Heart left ventricle (tissue), 13 donors: ENCODE measurements around the gene TACC2.

Source experiments
- POLR2A ChIP-seq, 2 donors: fragments of 450-650 bp; IDR thresholded peaks; one replicate each; pipeline ENCODE4 v1.6.1; 2017; ENCODE audit warnings: antibody characterized with exemption in 2 of 2, mild to moderate bottlenecking in 2 of 2, moderate library complexity in 2 of 2
- TF ChIP-seq, protein P1 (sequence below), 12 donors: fragments of 200-600 bp; sonication (generic) in 4 of 12; IDR thresholded peaks; one replicate each; pipeline versions ENCODE4 v1.5.0 to v1.8.0; 2018 to 2022; ENCODE audit warnings: antibody characterized with exemption in 12 of 12, mild to moderate bottlenecking in 5 of 12
- donor health status: ischemic (EF 13 %, LVEDD 7.1; RV severe dilation, severe dysfunction).
- donor health status: DM: no; HTN: yes; CAD: no.
- donor health status: DM: no; HTN: no; CAD: no.
- donor health status: ischemic (EF 25% LVEDD 6.9; RV normal size, moderate dysfunction).
- donor health status: ischemic (EF 25% LVEDD 5.7; RV mildly dilated, moderate dysfunction).
- donor health status: ischemic (EF 35%, LVEDD 5.7; RV mildly dilated, moderate dysfunction).
- donor health status: nonischemic (EF 11% LVEDD 7.7; RV severe dilation, severe dysfunction).
- donor health status: DM: yes; HTN: yes; CAD: no.
- donor health status: PGD.
- donor health status: ischemic (EF 29% LVEDD 5.4; RV normal size, mild dysfunction).
- donor health status: nonischemic (EF 23%, LVEDD 6.1; RV moderate dilation, normal function).

DNA sequence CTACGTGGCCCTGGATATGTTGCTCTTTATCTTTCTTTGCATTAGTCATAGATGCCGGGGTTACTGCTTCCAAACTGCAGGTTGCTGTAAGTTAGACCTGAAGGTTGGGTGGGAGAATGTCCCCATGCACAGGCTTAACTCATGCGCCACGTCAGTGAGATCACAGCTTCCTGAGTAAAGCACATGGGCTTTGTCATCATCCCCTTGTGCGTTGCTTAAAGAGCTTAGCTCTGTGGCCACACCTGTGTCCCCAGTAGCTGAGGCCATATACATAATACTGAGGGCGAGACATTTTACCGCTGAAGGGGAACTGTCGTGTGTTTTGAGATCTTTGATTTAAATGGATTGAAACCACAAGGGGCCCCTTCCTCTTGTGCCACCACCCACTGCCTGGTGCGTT, 236.4 kb downstream of the TACC2 start:
- TF ChIP-seq, protein P1, sequence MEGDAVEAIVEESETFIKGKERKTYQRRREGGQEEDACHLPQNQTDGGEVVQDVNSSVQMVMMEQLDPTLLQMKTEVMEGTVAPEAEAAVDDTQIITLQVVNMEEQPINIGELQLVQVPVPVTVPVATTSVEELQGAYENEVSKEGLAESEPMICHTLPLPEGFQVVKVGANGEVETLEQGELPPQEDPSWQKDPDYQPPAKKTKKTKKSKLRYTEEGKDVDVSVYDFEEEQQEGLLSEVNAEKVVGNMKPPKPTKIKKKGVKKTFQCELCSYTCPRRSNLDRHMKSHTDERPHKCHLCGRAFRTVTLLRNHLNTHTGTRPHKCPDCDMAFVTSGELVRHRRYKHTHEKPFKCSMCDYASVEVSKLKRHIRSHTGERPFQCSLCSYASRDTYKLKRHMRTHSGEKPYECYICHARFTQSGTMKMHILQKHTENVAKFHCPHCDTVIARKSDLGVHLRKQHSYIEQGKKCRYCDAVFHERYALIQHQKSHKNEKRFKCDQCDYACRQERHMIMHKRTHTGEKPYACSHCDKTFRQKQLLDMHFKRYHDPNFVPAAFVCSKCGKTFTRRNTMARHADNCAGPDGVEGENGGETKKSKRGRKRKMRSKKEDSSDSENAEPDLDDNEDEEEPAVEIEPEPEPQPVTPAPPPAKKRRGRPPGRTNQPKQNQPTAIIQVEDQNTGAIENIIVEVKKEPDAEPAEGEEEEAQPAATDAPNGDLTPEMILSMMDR (IDR thresholded peaks at IDR 0.05) = no peak
- no peak for TF ChIP-seq POLR2A (IDR thresholded peaks at IDR 0.05)
